ENCODE measurements around the gene FAM32A.

DNA sequence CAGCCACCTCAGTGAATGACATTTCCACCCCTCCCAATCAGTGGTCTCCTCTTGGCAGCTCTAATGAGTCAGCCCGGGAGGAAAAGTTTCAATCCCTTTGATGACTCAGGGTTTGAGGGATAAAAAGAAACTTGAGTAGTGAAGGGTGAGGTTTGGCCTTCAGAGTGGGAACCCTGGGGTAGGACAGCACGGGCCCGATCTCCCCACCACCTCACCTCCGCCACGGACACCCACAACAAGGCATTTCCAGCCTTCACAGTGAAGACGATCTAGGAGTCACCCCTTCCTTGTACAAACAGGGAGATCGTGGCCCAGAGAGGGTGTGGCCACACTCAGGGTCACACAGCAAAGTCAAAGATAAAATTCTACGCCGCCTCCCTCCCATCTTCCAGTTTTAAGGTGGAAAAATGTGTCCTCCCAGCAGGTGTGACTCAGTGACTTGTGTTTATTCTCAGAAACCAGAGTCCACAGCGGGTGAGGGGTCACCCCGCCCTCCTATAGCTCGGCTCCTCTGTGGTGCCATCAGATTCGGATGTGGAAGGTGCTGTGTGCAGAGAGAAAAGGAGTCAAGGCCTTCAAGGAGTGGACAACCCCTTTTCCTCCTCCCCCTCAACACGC is 24.2 kb upstream of the FAM32A start:
- TF ChIP-seq POLR2A (IDR thresholded peaks at IDR 0.05), result no peak
- TF ChIP-seq, protein P1, sequence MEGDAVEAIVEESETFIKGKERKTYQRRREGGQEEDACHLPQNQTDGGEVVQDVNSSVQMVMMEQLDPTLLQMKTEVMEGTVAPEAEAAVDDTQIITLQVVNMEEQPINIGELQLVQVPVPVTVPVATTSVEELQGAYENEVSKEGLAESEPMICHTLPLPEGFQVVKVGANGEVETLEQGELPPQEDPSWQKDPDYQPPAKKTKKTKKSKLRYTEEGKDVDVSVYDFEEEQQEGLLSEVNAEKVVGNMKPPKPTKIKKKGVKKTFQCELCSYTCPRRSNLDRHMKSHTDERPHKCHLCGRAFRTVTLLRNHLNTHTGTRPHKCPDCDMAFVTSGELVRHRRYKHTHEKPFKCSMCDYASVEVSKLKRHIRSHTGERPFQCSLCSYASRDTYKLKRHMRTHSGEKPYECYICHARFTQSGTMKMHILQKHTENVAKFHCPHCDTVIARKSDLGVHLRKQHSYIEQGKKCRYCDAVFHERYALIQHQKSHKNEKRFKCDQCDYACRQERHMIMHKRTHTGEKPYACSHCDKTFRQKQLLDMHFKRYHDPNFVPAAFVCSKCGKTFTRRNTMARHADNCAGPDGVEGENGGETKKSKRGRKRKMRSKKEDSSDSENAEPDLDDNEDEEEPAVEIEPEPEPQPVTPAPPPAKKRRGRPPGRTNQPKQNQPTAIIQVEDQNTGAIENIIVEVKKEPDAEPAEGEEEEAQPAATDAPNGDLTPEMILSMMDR (IDR thresholded peaks at IDR 0.05), result no peak
